BJ (cell line): ENCODE measurements around the gene SERPINA3. TPM values are rescaled to one million over a fixed set of nuclear protein-coding genes. Genes with fewer than 3 reads are reported as not detected.

Experiments used
- CTCF ChIA-PET: fragments of 350-600 bp; formaldehyde crosslinking; extraction: SDS; loops from one replicate; lab custom pipeline; 2021; ENCODE audit warnings: antibody characterized with exemption, inconsistent platforms; lab: Yijun Ruan, JAX
- POLR2A ChIA-PET: fragments of 300-600 bp; sonication (Branson Sonifier 250); formaldehyde crosslinking; extraction: SDS; loops from one replicate; lab custom pipeline; 2021; ENCODE audit warnings: antibody characterized with exemption; lab: Charles Lee
- DNase-seq: peaks from one replicate; pipeline ENCODE4 v3.0.0-alpha.2; 2011; ENCODE audit warnings: low read depth
- H3K27me3 ChIP-seq: 2 replicates; pipeline ENCODE4 v1.6.0; 2011; ENCODE audit warnings: low read length; ENCODE audit not compliant: control insufficient read depth, insufficient read depth
- H3K36me3 ChIP-seq: 2 replicates; pipeline ENCODE4 v1.5.1; 2011; ENCODE audit warnings: low read length; ENCODE audit not compliant: control insufficient read depth, insufficient read depth
- H3K4me3 ChIP-seq: 2 replicates; pipeline ENCODE4 v1.5.1; 2011; ENCODE audit warnings: low read depth, mild to moderate bottlenecking, control low read depth, low read length
- CTCF ChIP-seq: IDR thresholded peaks from 2 replicates; pipeline ENCODE4 v1.5.1; 2011; ENCODE audit warnings: low read depth, mild to moderate bottlenecking, control low read depth, inconsistent platforms, low read length, moderate library complexity; ENCODE audit not compliant: insufficient read depth
- polyA plus RNA-seq: library from polyadenylated mRNA; depleted of rRNA; stranded (reverse); fragments of >200 nt; gene quantifications from 2 replicates; pipeline ENCODE4 v1.2.3, GENCODE V29; 2011

SERPINA3 gene
- polyA plus RNA-seq, 1 experiment = 0.91 TPM

- CTCF ChIA-PET = no interaction called here
- POLR2A ChIA-PET = no interaction called here
- Histone ChIP-seq H3K27me3 (no peaks in the 10 kb centered on the region; the same call in 1 of the 2 replicates), H3K36me3 (no peaks in the 10 kb centered on the region), H3K4me3 (no peak overlapping the region)
- no peak for TF ChIP-seq CTCF
- no peak for DNase-seq
These were observed 15.8 kb upstream of the SERPINA3 start for GRCh38 chr14:94596361-94596760.

GRCh38 chr14:94597788-94598187 is 14.4 kb upstream of the SERPINA3 start:
- ChIA-PET POLR2A (no interaction called here), CTCF (interaction anchor here (1.1 to 1.9 kb wide), 2 partner anchors 13 to 22 kb away, joined by 3 to 4 read pairs; no protein-coding TSS in a partner anchor)
- no peak for DNase-seq
- Histone ChIP-seq H3K36me3 (no peaks in the 10 kb centered on the region), H3K4me3 (no peak overlapping the region), H3K27me3 (no peaks in the 10 kb centered on the region; the same call in 1 of the 2 replicates)
- TF ChIP-seq CTCF = no peak

- CTCF ChIA-PET = interaction anchor here (1.3 to 1.9 kb wide), 2 partner anchors 23 to 112 kb away, joined by 3 to 4 read pairs; no protein-coding TSS in a partner anchor
- Histone ChIP-seq H3K4me3 (no peak overlapping the region), H3K36me3 (no peaks in the 10 kb centered on the region), H3K27me3 (no peaks in the 10 kb centered on the region; the same call in 1 of the 2 replicates)
- DNase-seq = no peak
- TF ChIP-seq CTCF = no peak
- POLR2A ChIA-PET = no interaction called here
These were observed 13.7 kb upstream of the SERPINA3 start for GRCh38 chr14:94598506-94598815.

- POLR2A ChIA-PET = no interaction called here
These were observed 13.2 kb upstream of the SERPINA3 start for GRCh38 chr14:94598816-94599655.

More at GRCh38 chr14:94598816-94599655, 13.2 kb upstream of the SERPINA3 start:
- no peaks in the 10 kb centered on the region; the same call in 1 of the 2 replicates for H3K27me3 ChIP-seq
- no peak overlapping the region for H3K4me3 ChIP-seq
- no peak for TF ChIP-seq CTCF
- peak; percentile 60 for DNase-seq
- H3K36me3 ChIP-seq = no peaks in the 10 kb centered on the region
- CTCF ChIA-PET = interaction anchor here (0.9 to 1.9 kb wide), 3 partner anchors 23 to 113 kb away, joined by 3 to 4 read pairs (median 3); no protein-coding TSS in a partner anchor
